Neural cell (in vitro differentiated cells): ENCODE data around the gene ADAMTS20. TPM values are rescaled to one million over a fixed set of nuclear protein-coding genes. Genes with fewer than 3 reads are reported as not detected.

Experiments
- H2AFZ ChIP-seq: fragments of 200-600, 300-800 bp; sonication (generic), shearing (Covaris generic); 2 replicates; pipeline ENCODE4 v1.6.0; 2014; ENCODE audit warnings: low read depth, mild to moderate bottlenecking, antibody characterized with exemption, low read length, moderate library complexity
- H3F3A ChIP-seq: fragments of 200-600 bp; shearing (Covaris generic); 2 replicates; pipeline ENCODE4 v1.6.1; 2016; ENCODE audit warnings: mild to moderate bottlenecking, moderate library complexity, mixed read lengths, antibody characterized with exemption, low read length; ENCODE audit not compliant: insufficient read depth, poor library complexity, severe bottlenecking
- H3K27ac ChIP-seq: fragments of 200-600, 300-800 bp; sonication (generic), shearing (Covaris generic); 2 replicates; pipeline ENCODE4 v1.5.1; 2014; ENCODE audit warnings: mild to moderate bottlenecking, low read length, moderate library complexity
- H3K27me3 ChIP-seq: fragments of 300-800, 200-600 bp; sonication (generic), shearing (Covaris generic); 2 replicates; pipeline ENCODE4 v1.6.0; 2014; ENCODE audit warnings: mild to moderate bottlenecking, low read depth, low read length, moderate library complexity; ENCODE audit not compliant: insufficient read depth
- H3K36me3 ChIP-seq: fragments of 300-800, 200-600 bp; sonication (generic), shearing (Covaris generic); 2 replicates; pipeline ENCODE4 v1.5.1; 2014; ENCODE audit warnings: mild to moderate bottlenecking, antibody characterized with exemption, low read length, moderate library complexity; ENCODE audit not compliant: insufficient read depth
- H3K4me2 ChIP-seq: fragments of 300-800, 200-600 bp; sonication (generic), shearing (Covaris generic); 2 replicates; pipeline ENCODE4 v1.6.0; 2014; ENCODE audit warnings: mild to moderate bottlenecking, low read length
- H3K4me3 ChIP-seq: fragments of 300-800, 200-600 bp; sonication (generic), shearing (Covaris generic); 2 replicates; pipeline ENCODE4 v1.5.1; 2014; ENCODE audit warnings: mild to moderate bottlenecking, low read length, moderate library complexity
- H3K79me2 ChIP-seq: fragments of 200-600 bp; shearing (Covaris generic); replicated peaks from 2 replicates; pipeline ENCODE4 v1.6.0; 2014; ENCODE audit warnings: mild to moderate bottlenecking, low read length, moderate library complexity; ENCODE audit not compliant: insufficient read depth
- H3K9ac ChIP-seq: fragments of 300-800, 200-600 bp; sonication (generic), shearing (Covaris generic); 2 replicates; pipeline ENCODE4 v1.6.1; 2016; ENCODE audit warnings: mild to moderate bottlenecking, low read length, mixed read lengths
- H3K9me2 ChIP-seq: fragments of 200-600 bp; shearing (Covaris generic); 2 replicates; pipeline ENCODE4 v1.6.1; 2016; ENCODE audit warnings: mild to moderate bottlenecking, low read length, mixed read lengths; ENCODE audit not compliant: insufficient read depth
- H3K9me3 ChIP-seq: fragments of 200-600, 300-800 bp; sonication (generic), shearing (Covaris generic); 2 replicates; pipeline ENCODE4 v1.6.1; 2016; ENCODE audit warnings: mild to moderate bottlenecking, mixed run types, low read length, moderate library complexity, mixed read lengths
- H4K20me1 ChIP-seq: fragments of 200-600 bp; shearing (Covaris generic); 2 replicates; pipeline ENCODE4 v1.6.1; 2016; ENCODE audit warnings: mild to moderate bottlenecking, mixed run types; ENCODE audit not compliant: insufficient read depth
- EP300 ChIP-seq: fragments of 450-650 bp; conservative IDR thresholded peaks from 2 replicates; pipeline ENCODE4 v1.6.1; 2014; ENCODE audit warnings: antibody characterized with exemption, mild to moderate bottlenecking, moderate library complexity; ENCODE audit not compliant: poor library complexity, severe bottlenecking
- EZH2 ChIP-seq: fragments of 200-600, 300-800 bp; shearing (Covaris generic), sonication (generic); IDR thresholded peaks from 2 replicates; pipeline ENCODE4 v1.6.1; 2014; ENCODE audit warnings: antibody characterized with exemption, low read length, borderline replicate concordance, mild to moderate bottlenecking; ENCODE audit not compliant: insufficient read depth, poor library complexity, severe bottlenecking
- MXI1 ChIP-seq: fragments of 450-650 bp; conservative IDR thresholded peaks from 2 replicates; pipeline ENCODE4 v1.6.1; 2014; ENCODE audit warnings: antibody characterized with exemption, mild to moderate bottlenecking; ENCODE audit not compliant: poor library complexity, severe bottlenecking
- POLR2AphosphoS5 ChIP-seq: IDR thresholded peaks from 2 replicates; pipeline ENCODE4 v1.6.1; 2012
- RAD21 ChIP-seq: fragments of 450-650 bp; conservative IDR thresholded peaks from 2 replicates; pipeline ENCODE4 v1.6.1; 2014; ENCODE audit warnings: antibody characterized with exemption, mild to moderate bottlenecking, moderate library complexity
- SMC3 ChIP-seq: fragments of 450-650 bp; conservative IDR thresholded peaks from 2 replicates; pipeline ENCODE4 v1.6.1; 2014; ENCODE audit warnings: antibody characterized with exemption, mild to moderate bottlenecking, moderate library complexity; ENCODE audit not compliant: poor library complexity
- TAF1 ChIP-seq: IDR thresholded peaks from 2 replicates; pipeline ENCODE4 v1.6.1; 2012; ENCODE audit warnings: low read depth
- polyA plus RNA-seq: library from polyadenylated mRNA; depleted of rRNA; stranded (reverse); fragments of >200 nt; gene quantifications from 2 replicates; pipeline ENCODE4 v1.2.3, GENCODE V29; 2014
- TF ChIP-seq, protein P1 (sequence below): fragments of 450-650 bp; IDR thresholded peaks from 2 replicates; pipeline ENCODE4 v1.5.1; 2014; ENCODE audit warnings: antibody characterized with exemption, mild to moderate bottlenecking, moderate library complexity; ENCODE audit not compliant: poor library complexity, severe bottlenecking
- TF ChIP-seq, protein P2 (sequence below): IDR thresholded peaks from 2 replicates; pipeline ENCODE4 v1.6.1; 2012; ENCODE audit warnings: borderline replicate concordance

ADAMTS20 gene
- polyA plus RNA-seq, 1 donor from 2014 or later: 0.72 TPM

DNA sequence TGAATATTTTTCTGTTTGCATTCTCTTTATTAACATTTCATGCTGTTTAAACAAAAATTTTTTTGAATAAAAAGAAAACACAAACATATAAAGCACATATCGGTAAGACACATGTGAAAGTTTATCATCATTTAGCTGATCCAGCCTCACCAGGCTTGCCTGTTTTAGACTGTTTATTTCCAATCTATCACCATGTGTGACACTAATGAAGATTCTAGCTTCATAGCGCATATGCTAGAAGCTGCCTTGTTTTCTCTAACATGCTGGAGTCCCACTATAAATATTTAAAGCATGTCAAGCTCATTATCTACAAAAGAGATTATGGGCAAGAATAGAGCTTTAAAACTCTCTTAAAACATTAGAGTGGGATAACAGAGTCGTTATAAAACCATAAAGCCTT is 25.4 kb upstream of the ADAMTS20 start:
- TF ChIP-seq EZH2: no peak
- TF ChIP-seq POLR2AphosphoS5: no peak
- TF ChIP-seq SMC3: no peak
- TF ChIP-seq, protein P1, sequence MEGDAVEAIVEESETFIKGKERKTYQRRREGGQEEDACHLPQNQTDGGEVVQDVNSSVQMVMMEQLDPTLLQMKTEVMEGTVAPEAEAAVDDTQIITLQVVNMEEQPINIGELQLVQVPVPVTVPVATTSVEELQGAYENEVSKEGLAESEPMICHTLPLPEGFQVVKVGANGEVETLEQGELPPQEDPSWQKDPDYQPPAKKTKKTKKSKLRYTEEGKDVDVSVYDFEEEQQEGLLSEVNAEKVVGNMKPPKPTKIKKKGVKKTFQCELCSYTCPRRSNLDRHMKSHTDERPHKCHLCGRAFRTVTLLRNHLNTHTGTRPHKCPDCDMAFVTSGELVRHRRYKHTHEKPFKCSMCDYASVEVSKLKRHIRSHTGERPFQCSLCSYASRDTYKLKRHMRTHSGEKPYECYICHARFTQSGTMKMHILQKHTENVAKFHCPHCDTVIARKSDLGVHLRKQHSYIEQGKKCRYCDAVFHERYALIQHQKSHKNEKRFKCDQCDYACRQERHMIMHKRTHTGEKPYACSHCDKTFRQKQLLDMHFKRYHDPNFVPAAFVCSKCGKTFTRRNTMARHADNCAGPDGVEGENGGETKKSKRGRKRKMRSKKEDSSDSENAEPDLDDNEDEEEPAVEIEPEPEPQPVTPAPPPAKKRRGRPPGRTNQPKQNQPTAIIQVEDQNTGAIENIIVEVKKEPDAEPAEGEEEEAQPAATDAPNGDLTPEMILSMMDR: no peak
- TF ChIP-seq MXI1: no peak
- TF ChIP-seq EP300: no peak
- TF ChIP-seq, protein P2, sequence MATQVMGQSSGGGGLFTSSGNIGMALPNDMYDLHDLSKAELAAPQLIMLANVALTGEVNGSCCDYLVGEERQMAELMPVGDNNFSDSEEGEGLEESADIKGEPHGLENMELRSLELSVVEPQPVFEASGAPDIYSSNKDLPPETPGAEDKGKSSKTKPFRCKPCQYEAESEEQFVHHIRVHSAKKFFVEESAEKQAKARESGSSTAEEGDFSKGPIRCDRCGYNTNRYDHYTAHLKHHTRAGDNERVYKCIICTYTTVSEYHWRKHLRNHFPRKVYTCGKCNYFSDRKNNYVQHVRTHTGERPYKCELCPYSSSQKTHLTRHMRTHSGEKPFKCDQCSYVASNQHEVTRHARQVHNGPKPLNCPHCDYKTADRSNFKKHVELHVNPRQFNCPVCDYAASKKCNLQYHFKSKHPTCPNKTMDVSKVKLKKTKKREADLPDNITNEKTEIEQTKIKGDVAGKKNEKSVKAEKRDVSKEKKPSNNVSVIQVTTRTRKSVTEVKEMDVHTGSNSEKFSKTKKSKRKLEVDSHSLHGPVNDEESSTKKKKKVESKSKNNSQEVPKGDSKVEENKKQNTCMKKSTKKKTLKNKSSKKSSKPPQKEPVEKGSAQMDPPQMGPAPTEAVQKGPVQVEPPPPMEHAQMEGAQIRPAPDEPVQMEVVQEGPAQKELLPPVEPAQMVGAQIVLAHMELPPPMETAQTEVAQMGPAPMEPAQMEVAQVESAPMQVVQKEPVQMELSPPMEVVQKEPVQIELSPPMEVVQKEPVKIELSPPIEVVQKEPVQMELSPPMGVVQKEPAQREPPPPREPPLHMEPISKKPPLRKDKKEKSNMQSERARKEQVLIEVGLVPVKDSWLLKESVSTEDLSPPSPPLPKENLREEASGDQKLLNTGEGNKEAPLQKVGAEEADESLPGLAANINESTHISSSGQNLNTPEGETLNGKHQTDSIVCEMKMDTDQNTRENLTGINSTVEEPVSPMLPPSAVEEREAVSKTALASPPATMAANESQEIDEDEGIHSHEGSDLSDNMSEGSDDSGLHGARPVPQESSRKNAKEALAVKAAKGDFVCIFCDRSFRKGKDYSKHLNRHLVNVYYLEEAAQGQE: no peak
- no peak for TF ChIP-seq TAF1
- no peak for TF ChIP-seq RAD21
- Histone ChIP-seq H4K20me1 (no peaks in the 10 kb centered on the region), H3K79me2 (no peaks in the 10 kb centered on the region), H3K27me3 (no peaks in the 10 kb centered on the region), H3K4me2 (no peak overlapping the region), H3K9me2 (no peaks in the 10 kb centered on the region), H3F3A (no peaks in the 10 kb centered on the region), H3K4me3 (no peak overlapping the region), H3K36me3 (no peaks in the 10 kb centered on the region), H3K9me3 (no peaks in the 10 kb centered on the region), H2AFZ (no peak overlapping the region), H3K27ac (no peak overlapping the region), H3K9ac (no peak overlapping the region)

DNA sequence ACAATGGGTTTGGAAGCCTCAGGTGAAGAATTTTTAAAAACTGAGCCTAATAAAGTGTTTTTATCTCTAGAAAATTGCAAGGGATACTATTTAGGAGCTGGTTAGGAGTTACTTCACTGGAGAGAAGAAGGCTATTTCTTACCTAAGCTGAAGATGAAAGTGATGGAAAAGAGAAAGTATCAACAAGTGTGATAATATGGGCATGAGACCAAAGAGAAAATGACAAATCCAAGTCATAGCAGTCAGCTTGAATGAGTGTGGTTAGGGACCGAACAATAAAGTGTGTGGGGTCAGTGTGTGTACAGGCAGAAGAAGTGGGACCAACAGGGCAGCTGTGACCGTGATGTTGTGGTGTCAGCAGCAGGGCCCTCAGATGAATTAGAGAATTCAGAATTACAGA is 24.2 kb upstream of the ADAMTS20 start:
- no peak overlapping the region for H2AFZ ChIP-seq
- no peaks in the 10 kb centered on the region for H3K79me2 ChIP-seq
- H3K36me3 ChIP-seq: no peaks in the 10 kb centered on the region
- H3K9me2 ChIP-seq: no peaks in the 10 kb centered on the region
- no peak overlapping the region for H3K27ac ChIP-seq
- no peaks in the 10 kb centered on the region for H3F3A ChIP-seq
- TF ChIP-seq, protein P1: no peak
- no peak for TF ChIP-seq TAF1
- no peak overlapping the region for H3K4me3 ChIP-seq
- H3K27me3 ChIP-seq: no peaks in the 10 kb centered on the region
- H3K4me2 ChIP-seq: no peak overlapping the region
- no peaks in the 10 kb centered on the region for H3K9me3 ChIP-seq
- H4K20me1 ChIP-seq: no peaks in the 10 kb centered on the region
- no peak overlapping the region for H3K9ac ChIP-seq
